Mesenchymal stem cell (in vitro differentiated cells and primary cell): Measurements from ENCODE around the gene ZBTB16.
A peak's percentile ranks its signal among the peaks of the same experiment; 100 is the strongest.

Experiments used
- DNase-seq: peaks from one replicate; pipeline ENCODE4 v3.0.0-alpha.2; 2013
- H2AFZ ChIP-seq: one replicate; pipeline ENCODE4 v1.6.1; 2013; ENCODE audit warnings: low read depth, mild to moderate bottlenecking, control low read depth, inconsistent platforms, low read length, moderate library complexity
- H2AK5ac ChIP-seq: 2 replicates; pipeline ENCODE4 v1.6.1; 2013; ENCODE audit warnings: low read length, moderate library complexity, mild to moderate bottlenecking, inconsistent platforms; ENCODE audit not compliant: severe bottlenecking
- H2BK120ac ChIP-seq: one replicate; pipeline ENCODE4 v1.6.1; 2013; ENCODE audit warnings: low read depth, mild to moderate bottlenecking, inconsistent platforms, low read length, moderate library complexity
- H2BK12ac ChIP-seq, 2 experiments: one replicate each; pipeline ENCODE4 v1.6.1; 2013; ENCODE audit warnings: inconsistent platforms in 2 of 2, low read length in 2 of 2, mild to moderate bottlenecking in 2 of 2, moderate library complexity in 2 of 2, control low read depth in 1 of 2
- H2BK15ac ChIP-seq: one replicate; pipeline ENCODE4 v1.6.1; 2013; ENCODE audit warnings: mild to moderate bottlenecking, low read depth, inconsistent platforms; ENCODE audit not compliant: poor library complexity, severe bottlenecking
- H2BK5ac ChIP-seq: 2 replicates; pipeline ENCODE4 v1.6.1; 2013; ENCODE audit warnings: low read depth, mild to moderate bottlenecking, low read length, control low read depth, inconsistent platforms; ENCODE audit not compliant: poor library complexity, severe bottlenecking
- H3K14ac ChIP-seq, 2 experiments: one replicate each; pipeline ENCODE4 v1.6.1; 2013; ENCODE audit warnings: inconsistent platforms in 2 of 2, low read length in 2 of 2, control low read depth in 1 of 2, mild to moderate bottlenecking in 1 of 2, moderate library complexity in 1 of 2
- H3K18ac ChIP-seq, 2 experiments: one replicate each; pipeline ENCODE4 v1.6.1; 2013; ENCODE audit warnings: inconsistent platforms in 2 of 2, low read length in 2 of 2, control low read depth in 1 of 2, low read depth in 1 of 2, mild to moderate bottlenecking in 1 of 2
- H3K23ac ChIP-seq, 2 experiments: one replicate each; pipeline ENCODE4 v1.6.1; 2013; ENCODE audit warnings: inconsistent platforms in 2 of 2, low read length in 2 of 2, mild to moderate bottlenecking in 2 of 2, moderate library complexity in 2 of 2, control low read depth in 1 of 2
- H3K27ac ChIP-seq: 2 replicates; pipeline ENCODE4 v1.5.1; 2013; ENCODE audit warnings: mild to moderate bottlenecking, moderate library complexity, low read length, control low read depth, inconsistent platforms; ENCODE audit not compliant: poor library complexity, severe bottlenecking
- H3K27me3 ChIP-seq, 2 experiments: 2 replicates each; pipeline versions ENCODE4 v1.6.1 to v1.7.0; 2013; ENCODE audit warnings: low read length in 2 of 2, mild to moderate bottlenecking in 2 of 2, moderate library complexity in 2 of 2, control low read depth in 1 of 2, inconsistent platforms in 1 of 2; ENCODE audit not compliant: control insufficient read depth in 1 of 2, insufficient read depth in 1 of 2
- H3K36me3 ChIP-seq, 2 experiments: 2 replicates each; pipeline versions ENCODE4 v1.6.1 to v1.7.0; 2013; ENCODE audit warnings: low read length in 2 of 2, control low read depth in 1 of 2, inconsistent platforms in 1 of 2, low read depth in 1 of 2, mild to moderate bottlenecking in 1 of 2; ENCODE audit not compliant: insufficient read depth in 2 of 2, control insufficient read depth in 1 of 2
- H3K4ac ChIP-seq, 2 experiments: one replicate each; pipeline ENCODE4 v1.6.1; 2013; ENCODE audit warnings: inconsistent platforms in 2 of 2, low read length in 2 of 2, mild to moderate bottlenecking in 2 of 2, moderate library complexity in 2 of 2, control low read depth in 1 of 2, low read depth in 1 of 2
- H3K4me1 ChIP-seq: 2 replicates; pipeline ENCODE4 v1.6.1; 2013; ENCODE audit warnings: low read depth, low read length, control low read depth; ENCODE audit not compliant: control insufficient read depth, insufficient read depth
- H3K4me2 ChIP-seq: 2 replicates; pipeline ENCODE4 v1.6.1; 2013; ENCODE audit warnings: low read length, mild to moderate bottlenecking, inconsistent platforms; ENCODE audit not compliant: poor library complexity, severe bottlenecking
- H3K4me3 ChIP-seq, 2 experiments: 2 replicates each; pipeline versions ENCODE4 v1.5.1 to v1.7.0; 2013; ENCODE audit warnings: low read length in 2 of 2, mild to moderate bottlenecking in 2 of 2, control low read depth in 1 of 2, low read depth in 1 of 2; ENCODE audit not compliant: insufficient read depth in 1 of 2
- H3K79me1 ChIP-seq: replicated peaks from 2 replicates; pipeline ENCODE4 v1.6.1; 2013; ENCODE audit warnings: mild to moderate bottlenecking, control low read depth, low read length, inconsistent platforms; ENCODE audit not compliant: poor library complexity, severe bottlenecking
- H3K9ac ChIP-seq: 2 replicates; pipeline ENCODE4 v1.7.0; 2013; ENCODE audit warnings: mild to moderate bottlenecking, low read length, moderate library complexity
- H3K9me3 ChIP-seq: 2 replicates; pipeline ENCODE4 v1.7.0; 2013; ENCODE audit warnings: mild to moderate bottlenecking, low read length; ENCODE audit not compliant: control insufficient read depth
- H4K8ac ChIP-seq: one replicate; pipeline ENCODE4 v1.6.1; 2013; ENCODE audit warnings: inconsistent platforms, mild to moderate bottlenecking, low read length, moderate library complexity
- H4K91ac ChIP-seq: one replicate; pipeline ENCODE4 v1.6.1; 2013; ENCODE audit warnings: mild to moderate bottlenecking, low read length, inconsistent platforms
- WGBS: methylation state at CpG from one replicate; pipeline ENCODE4 v1.1.7; 2013; ENCODE audit warnings: mixed read lengths; 5-methylcytosine and 5-hydroxymethylcytosine counted together

The ZBTB16 gene

GRCh38 chr11:114079511-114080065, 20.1 kb downstream of the ZBTB16 start:
- Histone ChIP-seq H2AK5ac (no peak overlapping the region), H3K27ac (no peak overlapping the region), H3K23ac (peak overlapping the region in 1 of 2 experiments; percentile 34), H3K4me3 (no peak overlapping the region), H3K14ac (no peak overlapping the region), H3K4ac (peak overlapping the region in 1 of 2 experiments; percentile 76), H3K4me2 (no peak overlapping the region), H3K27me3 (peaks cover 61 to 77% of the 10 kb centered on the region in 2 experiments), H2BK5ac (no peak overlapping the region), H3K9me3 (no peaks in the 10 kb centered on the region), H3K18ac (peak overlapping the region; percentile 84 to 92), H4K91ac (peak overlapping the region; percentile 94), H2AFZ (no peak overlapping the region), H2BK120ac (peak overlapping the region; percentile 75), H3K4me1 (peaks cover 2% of the 10 kb centered on the region), H3K79me1 (no peaks in the 10 kb centered on the region), H4K8ac (peak overlapping the region; percentile 4), H3K9ac (no peak overlapping the region), H2BK12ac (peak overlapping the region; percentile 96), H2BK15ac (no peak overlapping the region), H3K36me3 (no peaks in the 10 kb centered on the region)
- 34% methylated on average over 4 of the region's 6 CpGs for WGBS
- DNase-seq, result peak; percentile 73

GRCh38 chr11:114080219-114080618, 20.7 kb downstream of the ZBTB16 start:
- no peak overlapping the region for H3K27ac ChIP-seq
- no peak overlapping the region for H2AFZ ChIP-seq

GRCh38 chr11:114080769-114081168, 21.3 kb downstream of the ZBTB16 start:
- H2AK5ac ChIP-seq, result no peak overlapping the region
- H3K9ac ChIP-seq, result no peak overlapping the region
- H3K36me3 ChIP-seq, result no peaks in the 10 kb centered on the region
- DNase-seq, result no peak
- H3K4ac ChIP-seq, result peak overlapping the region; percentile 13 to 66
- H4K8ac ChIP-seq, result no peak overlapping the region
- peak overlapping the region; percentile 78 for H2BK120ac ChIP-seq
- H4K91ac ChIP-seq, result peak overlapping the region; percentile 34
- WGBS, result 59% methylated on average over 3 of the region's 3 CpGs
- H2BK15ac ChIP-seq, result peak overlapping the region; percentile 44
- no peaks in the 10 kb centered on the region for H3K9me3 ChIP-seq
- H3K14ac ChIP-seq, result peak overlapping the region in 1 of 2 experiments; percentile 32
- no peaks in the 10 kb centered on the region for H3K79me1 ChIP-seq
- no peak overlapping the region for H2AFZ ChIP-seq
- peaks cover 2% of the 10 kb centered on the region for H3K4me1 ChIP-seq
- no peak overlapping the region for H3K23ac ChIP-seq
- H2BK12ac ChIP-seq, result peak overlapping the region; percentile 80 to 88
- no peak overlapping the region for H3K27ac ChIP-seq
- H2BK5ac ChIP-seq, result no peak overlapping the region
- peaks cover 64 to 79% of the 10 kb centered on the region in 2 experiments for H3K27me3 ChIP-seq
- no peak overlapping the region for H3K4me2 ChIP-seq
- no peak overlapping the region for H3K4me3 ChIP-seq
- H3K18ac ChIP-seq, result peak overlapping the region; percentile 52 to 92

More at GRCh38 chr11:114080219-114080618, 20.7 kb downstream of the ZBTB16 start:
- Histone ChIP-seq H3K9ac (no peak overlapping the region), H4K8ac (no peak overlapping the region), H2BK120ac (no peak overlapping the region), H3K18ac (peak overlapping the region; percentile 8 to 92), H3K79me1 (no peaks in the 10 kb centered on the region), H2BK12ac (peak overlapping the region in 1 of 2 experiments; percentile 60), H2AK5ac (no peak overlapping the region), H4K91ac (no peak overlapping the region), H3K4me3 (no peak overlapping the region), H3K4ac (peak overlapping the region; percentile 46 to 64), H3K23ac (no peak overlapping the region), H3K9me3 (no peaks in the 10 kb centered on the region), H3K36me3 (no peaks in the 10 kb centered on the region), H2BK5ac (no peak overlapping the region), H2BK15ac (no peak overlapping the region), H3K14ac (no peak overlapping the region), H3K4me2 (no peak overlapping the region), H3K4me1 (peaks cover 2% of the 10 kb centered on the region), H3K27me3 (peaks cover 61 to 75% of the 10 kb centered on the region in 2 experiments)
- DNase-seq, result peak; percentile 87
- 30% methylated on average over 2 of the region's 5 CpGs for whole genome bisulfite sequencing

DNA sequence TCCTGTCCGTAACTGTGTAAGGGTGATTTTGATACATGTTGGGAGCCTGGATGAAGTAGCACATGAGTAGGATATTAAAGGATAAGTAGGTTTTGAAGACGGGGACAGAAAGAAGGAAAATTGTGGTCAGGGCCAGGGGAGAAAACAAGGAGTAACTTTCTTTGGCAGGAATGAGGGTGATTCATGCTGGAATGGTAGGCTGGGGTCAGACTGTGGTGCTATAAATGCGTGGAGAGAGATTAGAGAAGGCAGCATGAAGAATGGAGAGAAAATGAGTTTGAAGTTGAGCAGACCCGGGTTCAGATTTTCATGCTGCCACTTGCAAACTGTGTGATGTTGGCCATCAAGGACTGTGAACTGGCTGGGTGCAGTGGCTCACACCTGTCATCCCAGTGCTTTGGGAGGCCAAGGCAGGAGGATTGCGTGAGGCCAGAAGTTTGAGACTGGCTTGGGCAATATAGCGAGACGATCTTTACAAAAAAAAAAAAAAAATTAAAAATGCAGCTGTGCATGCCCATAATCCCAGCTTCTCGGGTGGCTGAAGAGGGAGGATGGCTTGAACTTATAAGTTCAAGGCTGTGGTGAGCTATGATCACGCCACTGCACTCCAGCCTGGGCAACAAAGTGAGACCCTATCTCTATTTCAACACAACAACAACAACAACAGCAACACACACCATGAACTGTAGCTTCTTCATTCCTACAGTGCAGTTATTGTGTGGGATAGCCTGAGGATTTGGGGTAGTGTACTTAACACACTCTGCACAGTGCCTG, 22.3 kb downstream of the ZBTB16 start:
- Histone ChIP-seq H2BK15ac (no peak overlapping the region), H3K14ac (no peak overlapping the region), H3K9me3 (no peaks in the 10 kb centered on the region), H3K4ac (peak overlapping the region in 1 of 2 experiments; percentile 64), H3K79me1 (no peaks in the 10 kb centered on the region), H3K18ac (peak overlapping the region; percentile 40 to 77), H3K9ac (no peak overlapping the region), H4K8ac (no peak overlapping the region), H4K91ac (peak overlapping the region; percentile 31), H2BK120ac (no peak overlapping the region), H2AK5ac (no peak overlapping the region), H2AFZ (no peak overlapping the region), H3K4me1 (peaks cover 2% of the 10 kb centered on the region), H3K27me3 (peaks cover 65 to 79% of the 10 kb centered on the region in 2 experiments), H3K23ac (no peak overlapping the region), H3K4me2 (no peak overlapping the region), H3K27ac (no peak overlapping the region), H3K36me3 (no peaks in the 10 kb centered on the region), H2BK12ac (peak overlapping the region; percentile 82 to 85), H3K4me3 (no peak overlapping the region), H2BK5ac (no peak overlapping the region)
- 49% methylated on average over 6 of the region's 9 CpGs for WGBS
- DNase-seq, result peak; percentile 84
